Right cardiac atrium (tissue), 5 donors: ENCODE measurements around the gene ANTKMT. TPM values are rescaled to one million over a fixed set of nuclear protein-coding genes. Genes with fewer than 3 reads are reported as not detected.
"Not testable (repeated sequence)": the region's sequence is repeated elsewhere in the genome, so short reads cannot be mapped to it uniquely, and the experiment has no call there.

ENCODE experiments used
- ATAC-seq, 2 donors: fragments of 200-7000 bp; cut with Tn5 transposase; one replicate each; pipeline versions ENCODE4 v1.8.0 to v1.9.1; 2020; ENCODE audit warnings: moderate library complexity in 2 of 2, mild to moderate bottlenecking in 1 of 2
- DNase-seq, 3 donors: peaks; one replicate each; pipeline ENCODE4 v3.0.0-alpha.2; 2020
- H3K27ac ChIP-seq: one replicate; pipeline ENCODE4 v1.5.1; 2013; ENCODE audit warnings: mild to moderate bottlenecking, low read length, control low read depth, moderate library complexity
- H3K27me3 ChIP-seq: one replicate; pipeline ENCODE4 v1.6.1; 2013; ENCODE audit not compliant: control insufficient read depth, insufficient read depth
- H3K4me1 ChIP-seq: one replicate; pipeline ENCODE4 v1.6.1; 2013; ENCODE audit warnings: low read length; ENCODE audit not compliant: control insufficient read depth, insufficient read depth
- H3K4me3 ChIP-seq: one replicate; pipeline ENCODE4 v1.5.1; 2013; ENCODE audit warnings: low read length, control low read depth
- H3K9me3 ChIP-seq: one replicate; pipeline ENCODE4 v1.6.1; 2013; ENCODE audit warnings: low read length; ENCODE audit not compliant: control insufficient read depth
- WGBS: extraction: QIAGEN DNeasy Blood & Tissue Kit; methylation state at CpG from one replicate; pipeline ENCODE4 v1.1.7; 2013; 5-methylcytosine and 5-hydroxymethylcytosine counted together
- intact Hi-C, 4 donors: fragments of 100-400 bp; cut with DNase I; formaldehyde crosslinking; loops; one replicate each; pipeline versions ENCODE4 v1.11.0 to v1.14.0; 2022 to 2023
- polyA plus RNA-seq: library from polyadenylated mRNA; stranded (reverse); fragments of 200-250 nt; gene quantifications from one replicate; pipeline ENCODE4 v1.2.3, GENCODE V29; 2013
- total RNA-seq, 4 donors: library from RNA; stranded (reverse); fragmentation: NEBNext Ultra II Directional; extraction: Animal tissue kit (Norgen Biotek cat#: 25700); gene quantifications; one replicate each; pipeline ENCODE4 v1.2.1, GENCODE V29; 2021
- donor health status: healthy with polysubstance abuse.
- donor health status: DM: no; HTN: yes; CAD: no.
- donor health status: DM: no; HTN: no; CAD: no.
- donor health status: DM: no; HTN: yes; CAD: no; lungs with severe emphysema.
- donor health status: DM: yes; HTN: yes; CAD: no.

The ANTKMT gene
- total and polyA plus RNA-seq, 5 donors, result 25.7 to 38.8 (median 37.5) TPM

- Histone ChIP-seq H3K4me1 (no peaks in the 10 kb centered on the region), H3K4me3 (no peak overlapping the region), H3K9me3 (no peaks in the 10 kb centered on the region), H3K27me3 (no peaks in the 10 kb centered on the region), H3K27ac (no peak overlapping the region)
- WGBS, result 70% methylated on average over 12 of the region's 12 CpGs
- no peak for DNase-seq
- no peak for ATAC-seq
- intact Hi-C loops, result loop anchor here in 3 of 4 donors (5.0 to 10.0 kb wide), 3 partner anchors 74 to 344 kb away; partner anchors contain the start of genes CHTF18 (in 3 of the 3) and RPUSD1 (in 3 of the 3)
Measured at GRCh38 chr16:711084-711483, 9.9 kb upstream of the ANTKMT start.

GRCh38 chr16:711548-712320 is 9.2 kb upstream of the ANTKMT start:
- peak; percentile 83 to 94 (median 92) for DNase-seq
- intact Hi-C loops, result loop anchor here (2.0 to 10.0 kb wide), 4 partner anchors 73 to 343 kb away; partner anchors contain the start of genes CHTF18 (in 3 of the 4) and RPUSD1 (in 3 of the 4)
- no peaks in the 10 kb centered on the region for H3K27me3 ChIP-seq
- 12% methylated on average over 25 of the region's 25 CpGs for WGBS
- ATAC-seq, result peak; percentile 64 to 67
- no peaks in the 10 kb centered on the region for H3K4me1 ChIP-seq
- H3K9me3 ChIP-seq, result no peaks in the 10 kb centered on the region
- no peak overlapping the region for H3K27ac ChIP-seq
- H3K4me3 ChIP-seq, result no peak overlapping the region

- ATAC-seq, DNase-seq, H3K27ac ChIP-seq, H3K4me3 ChIP-seq, H3K9me3 ChIP-seq, H3K4me1 ChIP-seq, H3K27me3 ChIP-seq: not testable (repeated sequence)
- intact Hi-C loops, result loop anchor here (2.0 to 10.0 kb wide), 4 partner anchors 72 to 342 kb away; partner anchors contain the start of genes CHTF18 (in 3 of the 4) and RPUSD1 (in 3 of the 4)
- 57% methylated on average over 13 of the region's 13 CpGs for WGBS
Measured at GRCh38 chr16:712740-713250, 8.2 kb upstream of the ANTKMT start.

GRCh38 chr16:714079-714478 is 6.9 kb upstream of the ANTKMT start:
- no peak for ATAC-seq
- Histone ChIP-seq H3K27ac (no peak overlapping the region), H3K4me1 (no peaks in the 10 kb centered on the region), H3K9me3 (no peaks in the 10 kb centered on the region), H3K27me3 (no peaks in the 10 kb centered on the region), H3K4me3 (no peak overlapping the region)
- intact Hi-C loops, result loop anchor here in 3 of 4 donors (5.0 to 10.0 kb wide), 3 partner anchors 71 to 341 kb away; partner anchors contain the start of genes CHTF18 (in 3 of the 3) and RPUSD1 (in 3 of the 3)
- WGBS, result 71% methylated on average over 11 of the region's 11 CpGs
- no peak for DNase-seq

- Histone ChIP-seq H3K27me3 (no peaks in the 10 kb centered on the region), H3K9me3 (no peaks in the 10 kb centered on the region), H3K4me1 (peaks cover under 1% of the 10 kb centered on the region), H3K4me3 (peak within 1 kb of the TSS; percentile 91), H3K27ac (no peak within 1 kb of the TSS)
- DNase-seq, result peak; percentile 93 to 99 (median 97)
- intact Hi-C loops, result loop anchor here in 3 of 4 donors (5.0 to 10.0 kb wide), 3 partner anchors 70 to 340 kb away; partner anchors contain the start of genes CHTF18 (in 3 of the 3) and RPUSD1 (in 3 of the 3)
- ATAC-seq, result peak; percentile 88 to 90
- 3% methylated on average over 107 of the region's 108 CpGs for WGBS
Measured at GRCh38 chr16:714558-715476, 6.1 kb upstream of the ANTKMT start, which contains the start of gene METRN. Gene METRN (plus strand): TSS chr16:715118. CDS start chr16:715290, 172 bp downstream.

- no peak overlapping the region for H3K27ac ChIP-seq
- intact Hi-C loops, result loop anchor here in 2 of 4 donors (10.0 kb wide), 2 partner anchors 69 to 339 kb away; partner anchors contain the start of genes CHTF18 (in 1 of the 2) and RPUSD1 (in 1 of the 2)
- no peak for ATAC-seq
- H3K27me3 ChIP-seq, result no peaks in the 10 kb centered on the region
- peak overlapping the region; percentile 91 for H3K4me3 ChIP-seq
- peak in 1 of 3 donors; percentile 74 for DNase-seq
- H3K4me1 ChIP-seq, result peaks cover 3% of the 10 kb centered on the region
- no peaks in the 10 kb centered on the region for H3K9me3 ChIP-seq
- 2% methylated on average over 74 of the region's 74 CpGs for WGBS
Measured at GRCh38 chr16:715477-716199, 5.3 kb upstream of the ANTKMT start.

GRCh38 chr16:716200-716568 is 4.8 kb upstream of the ANTKMT start:
- peak; percentile 53 to 82 (median 78) for DNase-seq
- no peaks in the 10 kb centered on the region for H3K9me3 ChIP-seq
- H3K27me3 ChIP-seq, result no peaks in the 10 kb centered on the region
- ATAC-seq, result no peak
- H3K4me3 ChIP-seq, result peak overlapping the region; percentile 91
- no peak overlapping the region for H3K27ac ChIP-seq
- 26% methylated on average over 12 of the region's 12 CpGs for WGBS
- intact Hi-C loops, result loop anchor here in 2 of 4 donors (10.0 kb wide), 2 partner anchors 69 to 339 kb away; partner anchors contain the start of genes CHTF18 (in 1 of the 2) and RPUSD1 (in 1 of the 2)
- H3K4me1 ChIP-seq, result peaks cover 3% of the 10 kb centered on the region

- intact Hi-C loops, result loop anchor here in 2 of 4 donors (10.0 kb wide), 2 partner anchors 68 to 338 kb away; partner anchors contain the start of genes CHTF18 (in 1 of the 2) and RPUSD1 (in 1 of the 2)
- H3K27me3 ChIP-seq, result no peaks in the 10 kb centered on the region
- no peak overlapping the region for H3K4me3 ChIP-seq
- ATAC-seq (no peak), DNase-seq (no peak)
- H3K4me1 ChIP-seq, result peaks cover 3% of the 10 kb centered on the region
- no peaks in the 10 kb centered on the region for H3K9me3 ChIP-seq
- H3K27ac ChIP-seq, result no peak overlapping the region
- 87% methylated on average over 29 of the region's 29 CpGs for WGBS
Measured at GRCh38 chr16:716768-717325, 4.1 kb upstream of the ANTKMT start.

GRCh38 chr16:717450-718245 is 3.3 kb upstream of the ANTKMT start:
- no peak for DNase-seq

More at GRCh38 chr16:717450-718245, 3.3 kb upstream of the ANTKMT start:
- Histone ChIP-seq H3K9me3 (no peaks in the 10 kb centered on the region), H3K4me3 (no peak overlapping the region), H3K27ac (no peak overlapping the region), H3K4me1 (peaks cover 5% of the 10 kb centered on the region), H3K27me3 (no peaks in the 10 kb centered on the region)
- WGBS, result 81% methylated on average over 32 of the region's 32 CpGs
- ATAC-seq, result no peak
- intact Hi-C loops, result loop anchor here in 2 of 4 donors (10.0 kb wide), 2 partner anchors 67 to 337 kb away; partner anchors contain the start of genes CHTF18 (in 1 of the 2) and RPUSD1 (in 1 of the 2)
